D721Med (cell line): ENCODE measurements around the gene ETNPPL.

Experiments used
- DNase-seq: peaks from one replicate; pipeline ENCODE4 v3.0.0; 2011; ENCODE audit warnings: low spot score; ENCODE audit not compliant: insufficient read length
- FAIRE-seq: peaks from 2 replicates; lab custom pipeline; 2011; peaks lifted over from hg19 to GRCh38; lab: Jason Lieb, UNC
- TF ChIP-seq, protein P1 (sequence below): IDR thresholded peaks from 2 replicates; pipeline ENCODE4 v1.5.1; 2012; ENCODE audit warnings: mild to moderate bottlenecking, control low read depth; ENCODE audit not compliant: insufficient read depth; ENCODE audit errors: missing control alignments

The ETNPPL gene

DNA sequence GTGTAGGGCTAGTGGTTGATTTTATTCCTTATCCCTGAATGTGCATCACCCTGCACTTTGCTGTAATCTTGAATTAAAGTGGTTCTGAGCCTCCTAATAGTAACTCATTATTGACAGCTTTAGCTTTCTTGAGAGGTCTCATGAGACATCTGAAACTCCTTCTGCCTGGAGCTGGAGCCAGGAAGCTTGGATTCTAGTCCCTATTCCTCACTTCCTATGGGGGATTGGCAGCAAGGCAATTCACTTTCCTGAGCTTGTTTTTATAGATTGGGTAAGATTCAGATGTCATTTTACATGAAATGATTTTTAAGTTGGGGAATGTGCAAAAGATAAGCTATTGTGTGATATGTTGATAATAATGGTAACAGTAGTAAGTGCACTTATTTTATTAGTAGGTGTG lies 17.1 kb upstream of the ETNPPL start:
- FAIRE-seq (no peak), DNase-seq (no peak)

DNA sequence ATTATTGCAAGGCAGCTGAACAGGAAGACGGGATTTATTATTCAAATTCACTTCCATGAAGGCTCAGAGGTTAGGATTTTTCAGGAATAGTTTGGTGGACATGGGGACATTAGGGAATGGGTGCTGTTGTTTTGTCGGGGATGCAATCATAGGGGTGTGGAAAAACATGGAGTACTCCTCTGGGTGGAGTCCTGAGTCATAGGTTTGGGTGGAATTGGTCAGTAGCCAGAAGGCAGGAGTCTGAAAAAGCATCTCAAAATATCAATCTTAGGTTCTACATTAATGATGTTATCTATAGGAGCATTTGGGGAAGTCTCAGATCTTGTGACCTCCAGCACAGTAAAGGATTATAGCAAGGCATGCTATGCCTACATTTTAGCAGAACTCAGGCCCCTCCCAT lies 14.5 kb upstream of the ETNPPL start:
- TF ChIP-seq, protein P1, sequence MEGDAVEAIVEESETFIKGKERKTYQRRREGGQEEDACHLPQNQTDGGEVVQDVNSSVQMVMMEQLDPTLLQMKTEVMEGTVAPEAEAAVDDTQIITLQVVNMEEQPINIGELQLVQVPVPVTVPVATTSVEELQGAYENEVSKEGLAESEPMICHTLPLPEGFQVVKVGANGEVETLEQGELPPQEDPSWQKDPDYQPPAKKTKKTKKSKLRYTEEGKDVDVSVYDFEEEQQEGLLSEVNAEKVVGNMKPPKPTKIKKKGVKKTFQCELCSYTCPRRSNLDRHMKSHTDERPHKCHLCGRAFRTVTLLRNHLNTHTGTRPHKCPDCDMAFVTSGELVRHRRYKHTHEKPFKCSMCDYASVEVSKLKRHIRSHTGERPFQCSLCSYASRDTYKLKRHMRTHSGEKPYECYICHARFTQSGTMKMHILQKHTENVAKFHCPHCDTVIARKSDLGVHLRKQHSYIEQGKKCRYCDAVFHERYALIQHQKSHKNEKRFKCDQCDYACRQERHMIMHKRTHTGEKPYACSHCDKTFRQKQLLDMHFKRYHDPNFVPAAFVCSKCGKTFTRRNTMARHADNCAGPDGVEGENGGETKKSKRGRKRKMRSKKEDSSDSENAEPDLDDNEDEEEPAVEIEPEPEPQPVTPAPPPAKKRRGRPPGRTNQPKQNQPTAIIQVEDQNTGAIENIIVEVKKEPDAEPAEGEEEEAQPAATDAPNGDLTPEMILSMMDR, result no peak
- DNase-seq (no peak), FAIRE-seq (no peak)

More for the DNA sequence above, 17.1 kb upstream of the ETNPPL start:
- TF ChIP-seq, protein P1, result no peak

DNA sequence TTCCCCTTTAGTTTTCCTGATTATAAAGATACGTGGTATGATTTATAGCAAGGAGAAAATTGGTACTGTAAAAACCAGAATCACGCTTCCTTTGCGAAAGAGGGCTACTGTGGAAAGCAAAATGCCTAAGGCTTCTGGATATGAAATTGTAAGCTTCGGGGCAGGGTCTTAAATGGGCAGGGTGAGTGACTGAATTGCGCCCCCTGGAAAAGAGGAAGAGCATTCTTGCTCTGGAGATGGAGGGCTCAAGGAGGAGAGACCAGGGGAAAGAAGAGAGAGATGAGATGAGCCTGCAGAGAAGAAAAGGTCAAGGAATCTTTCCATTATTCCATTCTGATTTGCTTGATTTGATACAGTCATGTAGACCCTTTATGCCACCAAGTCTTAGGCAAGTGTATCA lies 13.1 kb upstream of the ETNPPL start:
- TF ChIP-seq, protein P1, result no peak
- FAIRE-seq (no peak), DNase-seq (no peak)

DNA sequence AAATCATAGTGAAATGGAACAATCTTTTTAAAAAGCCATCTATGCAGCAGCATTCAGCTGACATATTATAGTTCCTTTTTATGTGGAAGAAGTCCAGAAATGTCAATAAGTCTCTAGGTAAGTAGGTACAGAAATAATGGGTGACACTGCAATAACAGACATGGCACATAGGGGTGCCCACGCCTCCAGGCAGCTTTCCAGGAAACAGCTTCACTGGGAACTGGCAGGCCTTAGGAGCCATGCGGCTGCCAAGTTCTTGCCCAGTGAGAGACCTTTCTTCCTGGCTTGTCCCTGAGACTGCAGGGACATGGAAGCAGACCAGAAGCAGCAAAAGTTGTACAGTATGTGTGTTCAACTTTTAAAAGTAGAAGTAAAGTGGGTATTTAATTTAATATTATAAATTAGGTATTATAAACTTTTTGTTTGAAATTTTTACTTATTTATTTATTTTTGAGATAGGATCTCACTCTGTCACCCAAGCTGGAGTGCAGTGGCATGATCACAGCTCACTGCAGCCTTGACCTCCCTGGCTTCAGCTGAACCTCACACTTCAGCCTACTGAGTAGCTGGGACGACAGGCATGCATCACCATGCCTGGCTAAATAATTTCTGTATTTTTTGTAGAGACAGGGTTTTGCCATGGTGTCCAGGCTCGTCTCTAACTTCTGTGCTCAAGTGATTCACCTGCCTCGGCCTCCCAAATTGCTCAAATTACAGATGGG lies 12.1 kb upstream of the ETNPPL start:
- FAIRE-seq (no peak), DNase-seq (no peak)
- TF ChIP-seq, protein P1, result no peak

DNA sequence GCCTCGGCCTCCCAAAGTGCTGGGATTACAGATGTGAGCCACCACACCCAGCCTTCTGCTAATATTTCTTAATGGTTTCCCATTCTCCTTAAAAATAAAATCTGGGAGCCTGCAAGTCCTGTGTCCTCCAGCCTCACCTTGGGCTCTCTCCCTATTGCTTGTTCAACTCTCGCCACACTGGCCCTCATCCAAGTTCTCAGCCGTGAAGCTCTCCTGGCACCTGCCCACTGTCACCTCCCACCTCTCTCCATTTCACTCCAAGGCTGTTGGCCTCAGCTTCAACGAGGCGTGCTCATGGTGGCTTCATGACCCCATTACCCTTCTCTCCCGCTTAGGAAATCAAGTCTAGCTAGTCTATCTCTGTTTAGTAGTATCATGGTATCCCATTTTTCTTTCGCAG lies 9.5 kb upstream of the ETNPPL start:
- DNase-seq (no peak), FAIRE-seq (no peak)
- TF ChIP-seq, protein P1, result no peak

DNA sequence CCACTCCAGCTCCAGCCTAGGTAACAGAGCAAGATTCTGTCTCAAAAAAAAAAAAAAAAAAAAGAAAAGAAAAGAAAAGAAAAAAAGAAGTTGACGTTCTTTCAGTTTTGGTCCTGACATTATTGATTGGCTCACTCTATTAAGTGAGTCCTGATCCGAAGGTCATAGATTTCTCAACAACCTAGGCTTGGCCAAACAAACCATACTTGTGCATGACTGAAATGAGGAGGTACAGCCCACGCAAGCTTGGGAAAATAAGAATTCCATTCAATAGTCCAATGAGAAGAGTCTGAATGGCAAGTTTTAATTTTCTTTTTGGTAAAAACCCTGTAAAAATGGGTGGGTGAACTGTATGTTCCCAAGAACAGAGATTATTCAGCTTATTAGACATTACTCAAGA lies 3.2 kb upstream of the ETNPPL start:
- DNase-seq (no peak), FAIRE-seq (no peak)
- TF ChIP-seq, protein P1, result no peak

DNA sequence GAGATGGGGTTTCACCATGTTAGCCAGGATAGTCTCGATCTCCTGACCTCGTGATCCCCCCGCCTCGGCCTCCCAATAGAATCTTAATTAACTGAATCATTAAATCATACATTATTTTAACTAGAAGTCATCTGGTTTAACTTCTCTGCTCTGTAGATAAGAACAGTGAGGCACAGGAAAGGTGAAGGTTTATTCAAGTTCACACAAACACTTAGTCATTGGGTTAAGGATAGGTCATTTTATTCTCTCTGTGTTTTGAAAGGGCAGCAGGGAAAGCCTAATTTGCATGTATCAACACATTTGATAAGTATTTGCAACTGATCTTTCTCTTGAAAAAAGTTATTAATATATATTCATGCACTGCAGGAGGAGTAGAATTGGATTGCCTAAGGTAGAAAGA lies 1.1 kb upstream of the ETNPPL start:
- TF ChIP-seq, protein P1, result no peak
- DNase-seq, result no peak
- no peak for FAIRE-seq
